Activated naive CD4-positive, alpha-beta T cell treated with anti-CD3 and anti-CD28 coated beads for 36 hours (primary cell): ENCODE measurements around the gene FABP1. TPM values are rescaled to one million over a fixed set of nuclear protein-coding genes. Genes with fewer than 3 reads are reported as not detected.

Experiments
- CTCF ChIA-PET: fragments of 350-600 bp; sonication (Branson Sonifier 250); formaldehyde crosslinking; loops from one replicate; lab custom pipeline; 2021; ENCODE audit warnings: antibody characterized with exemption; lab: Charles Lee
- DNase-seq: peaks from one replicate; pipeline ENCODE4 v3.0.0-alpha.2; 2020
- H3K27ac Mint-ChIP-seq: one replicate; pipeline ENCODE4 v1.8.0; 2021; ENCODE audit warnings: mild to moderate bottlenecking, mixed read lengths
- H3K27me3 Mint-ChIP-seq: one replicate; pipeline ENCODE4 v1.8.0; 2021; ENCODE audit warnings: low read depth, mixed read lengths
- H3K36me3 Mint-ChIP-seq: one replicate; pipeline ENCODE4 v1.8.0; 2021; ENCODE audit warnings: low read depth, mixed read lengths
- H3K4me1 Mint-ChIP-seq: one replicate; pipeline ENCODE4 v1.8.0; 2021; ENCODE audit warnings: low read depth, mixed read lengths
- H3K4me3 Mint-ChIP-seq: one replicate; pipeline ENCODE4 v1.8.0; 2021; ENCODE audit warnings: mild to moderate bottlenecking, moderate library complexity, mixed read lengths
- H3K9me3 Mint-ChIP-seq: one replicate; pipeline ENCODE4 v1.8.0; 2021; ENCODE audit warnings: mixed read lengths
- intact Hi-C: fragments of 100-400 bp; cut with micrococcal nuclease; formaldehyde crosslinking; loops from one replicate; pipeline ENCODE4 v1.15.1; 2023
- total RNA-seq, 2 experiments: library from RNA; stranded (reverse); gene quantifications; one replicate each; pipeline ENCODE4 v1.2.3, GENCODE V29; 2021

The FABP1 gene
- total RNA-seq, 2 experiments from 2014 or later, result not detected

GRCh38 chr2:88099798-88100488, 27.9 kb downstream of the FABP1 start:
- H3K4me3 Mint-ChIP-seq, result no peak overlapping the region
- H3K27me3 Mint-ChIP-seq, result no peaks in the 10 kb centered on the region
- CTCF ChIA-PET, result interaction anchor here (0.6 to 1.1 kb wide), 2 partner anchors 40 to 1397 kb away, joined by 5 to 7 read pairs; no protein-coding TSS in a partner anchor
- H3K27ac Mint-ChIP-seq, result no peak overlapping the region
- intact Hi-C loops, result no loop called here
- no peaks in the 10 kb centered on the region for H3K36me3 Mint-ChIP-seq
- no peaks in the 10 kb centered on the region for H3K9me3 Mint-ChIP-seq
- no peak for DNase-seq
- H3K4me1 Mint-ChIP-seq, result no peaks in the 10 kb centered on the region

- Mint-ChIP-seq H3K27me3 (no peaks in the 10 kb centered on the region), H3K4me3 (no peak overlapping the region), H3K36me3 (no peaks in the 10 kb centered on the region), H3K9me3 (no peaks in the 10 kb centered on the region), H3K4me1 (no peaks in the 10 kb centered on the region), H3K27ac (no peak overlapping the region)
- CTCF ChIA-PET, result no interaction called here
- no peak for DNase-seq
- intact Hi-C loops, result no loop called here
Observed at GRCh38 chr2:88098558-88098900, 29.3 kb downstream of the FABP1 start.

GRCh38 chr2:88097891-88098557, 29.8 kb downstream of the FABP1 start:
- intact Hi-C loops, result no loop called here
- Mint-ChIP-seq H3K36me3 (no peaks in the 10 kb centered on the region), H3K27ac (no peak overlapping the region), H3K4me1 (peaks cover under 1% of the 10 kb centered on the region), H3K27me3 (no peaks in the 10 kb centered on the region), H3K4me3 (no peak overlapping the region), H3K9me3 (no peaks in the 10 kb centered on the region)
- CTCF ChIA-PET, result no interaction called here
- DNase-seq, result no peak

GRCh38 chr2:88097192-88097591, 30.7 kb downstream of the FABP1 start:
- CTCF ChIA-PET, result no interaction called here
- H3K4me3 Mint-ChIP-seq, result no peak overlapping the region
- peaks cover 2% of the 10 kb centered on the region for H3K4me1 Mint-ChIP-seq
- intact Hi-C loops, result no loop called here
- H3K9me3 Mint-ChIP-seq, result no peaks in the 10 kb centered on the region
- H3K27ac Mint-ChIP-seq, result no peak overlapping the region
- DNase-seq, result no peak
- H3K36me3 Mint-ChIP-seq, result no peaks in the 10 kb centered on the region
- H3K27me3 Mint-ChIP-seq, result no peaks in the 10 kb centered on the region

GRCh38 chr2:88096708-88097107, 31.2 kb downstream of the FABP1 start:
- H3K36me3 Mint-ChIP-seq, result no peaks in the 10 kb centered on the region
- no peak overlapping the region for H3K27ac Mint-ChIP-seq
- no peaks in the 10 kb centered on the region for H3K27me3 Mint-ChIP-seq
- H3K4me3 Mint-ChIP-seq, result no peak overlapping the region
- DNase-seq, result no peak
- intact Hi-C loops, result no loop called here
- no peaks in the 10 kb centered on the region for H3K9me3 Mint-ChIP-seq
- CTCF ChIA-PET, result interaction anchor here (0.7 to 1.4 kb wide), 2 partner anchors 36 to 63 kb away, joined by 4 to 6 read pairs; no protein-coding TSS in a partner anchor
- peaks cover 3% of the 10 kb centered on the region for H3K4me1 Mint-ChIP-seq

GRCh38 chr2:88095022-88095421, 32.8 kb downstream of the FABP1 start:
- Mint-ChIP-seq H3K9me3 (no peaks in the 10 kb centered on the region), H3K27ac (no peak overlapping the region), H3K36me3 (no peaks in the 10 kb centered on the region), H3K4me3 (no peak overlapping the region), H3K27me3 (no peaks in the 10 kb centered on the region), H3K4me1 (peaks cover 18% of the 10 kb centered on the region)
- intact Hi-C loops, result no loop called here
- CTCF ChIA-PET, result no interaction called here
- DNase-seq, result no peak

- intact Hi-C loops, result no loop called here
- no peaks in the 10 kb centered on the region for H3K36me3 Mint-ChIP-seq
- CTCF ChIA-PET, result interaction anchor here (0.9 kb wide), 1 partner anchor 32 kb away, joined by 3 read pairs; no protein-coding TSS in a partner anchor
- DNase-seq, result no peak
- peaks cover 22% of the 10 kb centered on the region for H3K4me1 Mint-ChIP-seq
- H3K27me3 Mint-ChIP-seq, result no peaks in the 10 kb centered on the region
- H3K27ac Mint-ChIP-seq, result no peak overlapping the region
- H3K9me3 Mint-ChIP-seq, result no peaks in the 10 kb centered on the region
- H3K4me3 Mint-ChIP-seq, result no peak overlapping the region
Observed at GRCh38 chr2:88092773-88093172, 35.1 kb downstream of the FABP1 start.

GRCh38 chr2:88091943-88092342, 35.9 kb downstream of the FABP1 start:
- Mint-ChIP-seq H3K27me3 (no peaks in the 10 kb centered on the region), H3K4me3 (no peak overlapping the region)

GRCh38 chr2:88090446-88091283, 37.2 kb downstream of the FABP1 start:
- peaks cover 22% of the 10 kb centered on the region for H3K4me1 Mint-ChIP-seq
- no peaks in the 10 kb centered on the region for H3K36me3 Mint-ChIP-seq
- H3K4me3 Mint-ChIP-seq, result no peak overlapping the region
- CTCF ChIA-PET, result interaction anchor here (1.1 kb wide), 1 partner anchor 30 kb away, joined by 4 read pairs; no protein-coding TSS in a partner anchor
- H3K9me3 Mint-ChIP-seq, result no peaks in the 10 kb centered on the region
- intact Hi-C loops, result loop anchor here (2.0 kb wide), 1 partner anchor 30 kb away; no protein-coding TSS in a partner anchor
- peak overlapping the region; percentile 52 for H3K27ac Mint-ChIP-seq
- H3K27me3 Mint-ChIP-seq, result no peaks in the 10 kb centered on the region
- DNase-seq, result peak; percentile 35

More at GRCh38 chr2:88091943-88092342, 35.9 kb downstream of the FABP1 start:
- CTCF ChIA-PET, result interaction anchor here (0.9 kb wide), 1 partner anchor 31 kb away, joined by 3 read pairs; no protein-coding TSS in a partner anchor
- Mint-ChIP-seq H3K9me3 (no peaks in the 10 kb centered on the region), H3K27ac (no peak overlapping the region), H3K36me3 (no peaks in the 10 kb centered on the region), H3K4me1 (peaks cover 22% of the 10 kb centered on the region)
- intact Hi-C loops, result loop anchor here (2.0 kb wide), 1 partner anchor 31 kb away; no protein-coding TSS in a partner anchor
- no peak for DNase-seq

GRCh38 chr2:88088999-88089398, 38.9 kb downstream of the FABP1 start:
- Mint-ChIP-seq H3K36me3 (no peaks in the 10 kb centered on the region), H3K27me3 (no peaks in the 10 kb centered on the region), H3K27ac (no peak overlapping the region), H3K4me3 (no peak overlapping the region), H3K4me1 (peaks cover 22% of the 10 kb centered on the region), H3K9me3 (no peaks in the 10 kb centered on the region)
- CTCF ChIA-PET, result no interaction called here
- no peak for DNase-seq
- intact Hi-C loops, result no loop called here

GRCh38 chr2:88087763-88088162, 40.1 kb downstream of the FABP1 start:
- CTCF ChIA-PET, result no interaction called here
- Mint-ChIP-seq H3K27me3 (no peaks in the 10 kb centered on the region), H3K27ac (no peak overlapping the region), H3K4me1 (peaks cover 20% of the 10 kb centered on the region), H3K4me3 (no peak overlapping the region), H3K36me3 (no peaks in the 10 kb centered on the region), H3K9me3 (no peaks in the 10 kb centered on the region)
- intact Hi-C loops, result no loop called here
- DNase-seq, result no peak

GRCh38 chr2:88087073-88087472, 40.8 kb downstream of the FABP1 start:
- CTCF ChIA-PET, result no interaction called here
- Mint-ChIP-seq H3K4me1 (peaks cover 20% of the 10 kb centered on the region), H3K27me3 (no peaks in the 10 kb centered on the region), H3K9me3 (no peaks in the 10 kb centered on the region), H3K27ac (no peak overlapping the region), H3K36me3 (no peaks in the 10 kb centered on the region), H3K4me3 (no peak overlapping the region)
- intact Hi-C loops, result no loop called here
- DNase-seq, result no peak
